T follicular helper cell (primary cell): ENCODE data around the gene GRK1.
"Not testable (repeated sequence)": the region's sequence is repeated elsewhere in the genome, so short reads cannot be mapped to it uniquely, and the experiment has no call there.

Source experiments
- DNase-seq: peaks from one replicate; pipeline ENCODE4 v3.0.0-alpha.2; 2020; ENCODE audit warnings: low read depth
- total RNA-seq, 2 experiments: gene quantifications; one replicate each; lab custom pipeline; 2026; lab: John Stamatoyannopoulos, UW

GRK1 gene
- total RNA-seq, result 0 reads per million in 2 experiments

DNA sequence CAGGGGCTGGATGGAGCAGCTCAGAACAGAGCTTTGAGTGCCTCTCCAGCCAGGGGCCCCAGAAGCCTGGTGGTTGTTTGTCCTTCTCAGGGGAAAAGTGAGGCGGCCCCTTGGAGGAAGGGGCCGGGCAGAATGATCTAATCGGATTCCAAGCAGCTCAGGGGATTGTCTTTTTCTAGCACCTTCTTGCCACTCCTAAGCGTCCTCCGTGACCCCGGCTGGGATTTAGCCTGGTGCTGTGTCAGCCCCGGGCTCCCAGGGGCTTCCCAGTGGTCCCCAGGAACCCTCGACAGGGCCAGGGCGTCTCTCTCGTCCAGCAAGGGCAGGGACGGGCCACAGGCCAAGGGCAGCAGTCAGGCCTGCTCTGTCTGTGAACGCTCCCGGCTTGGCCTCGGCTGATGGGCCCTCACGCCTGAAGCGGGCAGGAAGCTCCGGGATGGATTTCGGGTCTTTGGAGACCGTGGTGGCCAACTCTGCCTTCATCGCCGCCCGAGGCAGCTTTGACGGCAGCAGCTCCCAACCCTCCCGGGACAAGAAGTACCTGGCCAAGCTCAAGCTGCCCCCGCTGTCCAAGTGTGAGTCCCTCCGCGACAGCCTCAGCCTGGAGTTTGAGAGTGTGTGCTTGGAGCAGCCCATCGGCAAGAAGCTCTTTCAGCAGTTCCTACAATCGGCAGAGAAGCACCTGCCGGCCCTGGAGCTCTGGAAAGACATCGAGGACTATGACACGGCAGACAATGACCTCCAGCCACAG, at the start of gene GRK1:
Gene GRK1, plus strand, starts transcription at position 269 of the 751 bp plus-strand sequence. Its CDS starts 168 bp downstream, at position 437.
- no peak for DNase-seq

DNA sequence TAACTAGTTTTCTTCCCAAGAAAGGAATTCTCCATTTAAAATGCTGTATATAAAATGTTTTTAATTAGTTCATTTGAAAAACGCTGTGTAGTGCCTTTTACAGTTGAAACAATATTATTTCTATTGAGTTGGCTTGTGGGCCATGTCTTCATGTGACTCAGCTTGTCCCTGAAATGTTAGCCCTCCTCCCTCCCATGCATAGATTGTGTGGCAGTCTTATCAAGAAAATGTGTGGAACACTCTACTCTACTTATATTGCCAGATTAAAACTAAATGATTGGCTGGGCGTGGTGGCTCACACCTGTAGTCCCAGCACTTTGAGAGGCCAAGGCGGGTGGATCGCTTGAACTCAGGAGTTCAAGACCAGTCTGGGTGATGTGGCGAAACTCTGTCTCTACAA, 49.1 kb upstream of the GRK1 start:
- DNase-seq, result no peak

DNA sequence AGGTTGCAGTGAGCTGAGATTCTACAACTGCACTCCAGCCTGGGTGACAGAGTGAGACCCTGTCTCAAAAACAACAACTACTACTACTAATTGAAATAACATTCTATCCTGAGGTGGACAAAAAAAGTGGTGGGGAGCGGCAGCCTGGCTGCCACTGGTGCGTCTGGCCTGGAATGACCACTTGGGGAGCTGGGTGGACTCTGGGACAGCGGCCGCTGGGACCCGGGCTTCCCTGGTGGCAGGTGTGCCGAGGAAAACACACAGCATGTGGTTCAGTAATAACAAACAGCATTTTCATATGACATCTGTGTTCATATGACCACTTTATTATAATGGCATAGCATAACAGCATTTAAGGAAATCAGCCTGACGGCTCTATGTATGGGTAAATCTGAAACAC, 48.6 kb upstream of the GRK1 start:
- no peak for DNase-seq

DNA sequence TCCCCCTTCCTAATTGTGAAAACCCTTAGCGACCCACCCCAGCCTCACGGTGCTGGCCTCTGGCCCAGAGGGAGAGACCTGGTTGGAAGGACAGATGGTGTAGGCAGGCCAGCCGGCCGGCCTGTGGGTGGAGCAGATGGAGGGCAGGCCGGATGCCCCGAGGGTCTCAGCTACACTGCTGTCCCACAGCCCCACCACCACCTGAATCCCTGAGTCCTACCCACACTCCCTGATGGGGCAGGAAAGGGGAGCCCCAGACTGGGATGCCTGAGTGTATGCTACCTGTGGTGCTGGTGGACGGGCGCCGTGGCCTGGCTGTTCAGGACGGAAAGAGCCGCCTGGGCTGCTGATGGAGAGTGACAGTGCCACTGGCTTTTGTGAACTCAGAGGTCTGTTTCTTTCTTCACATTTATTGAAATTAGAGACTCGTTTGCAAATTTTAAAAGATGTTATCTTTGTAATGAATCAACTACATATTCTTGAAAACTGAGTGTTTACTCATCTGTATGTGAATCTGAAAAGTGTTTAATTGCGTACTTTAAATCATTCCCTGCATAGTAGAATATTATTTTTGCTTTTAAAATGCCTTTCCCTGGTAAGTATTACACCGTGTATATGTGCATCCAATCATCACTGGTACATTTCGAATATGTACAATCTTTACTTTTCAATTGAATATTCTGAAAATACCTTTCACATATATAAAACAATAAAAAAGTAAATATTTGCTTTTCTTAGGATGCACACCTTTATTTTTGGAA, 46.8 kb upstream of the GRK1 start:
- no peak for DNase-seq

DNA sequence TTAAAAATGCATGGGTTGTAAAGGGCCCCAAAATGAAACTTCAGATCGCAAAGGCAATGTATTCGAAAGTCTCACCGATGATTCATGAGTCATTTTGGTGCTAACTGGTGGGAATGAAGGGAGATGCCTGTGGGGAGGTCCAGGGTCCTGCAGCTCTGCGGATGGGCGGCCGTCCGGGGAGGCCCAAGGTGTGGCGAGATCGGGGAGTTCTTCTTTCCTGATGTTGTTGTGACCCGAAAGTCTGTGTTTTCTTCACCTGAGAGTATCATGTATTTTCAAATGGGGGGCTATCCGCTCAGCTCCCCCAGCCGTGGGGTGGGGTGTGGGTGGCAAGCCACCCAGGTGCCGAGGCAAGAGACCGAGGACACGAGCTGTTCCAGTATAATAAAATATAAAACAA, 46.0 kb upstream of the GRK1 start:
- DNase-seq, result no peak

DNA sequence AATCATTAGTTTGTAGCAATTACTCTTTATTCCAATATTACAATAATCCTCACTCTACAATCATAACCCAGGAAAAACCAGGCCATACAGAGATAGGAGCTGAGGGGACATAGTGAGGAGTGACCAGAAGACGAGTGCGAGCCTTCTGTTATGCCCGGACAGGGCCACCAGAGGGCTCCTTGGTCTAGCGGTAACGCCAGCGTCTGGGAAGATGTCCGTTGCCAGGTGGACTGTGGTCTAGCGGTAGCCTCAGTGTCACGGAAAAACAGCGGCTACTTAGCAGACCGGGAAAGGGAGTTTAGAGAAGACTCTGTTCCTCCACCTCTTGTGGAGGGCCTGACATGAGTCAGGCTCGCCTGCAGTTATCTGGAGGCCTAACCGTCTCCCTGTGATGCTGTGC, 45.5 kb upstream of the GRK1 start:
- not testable (repeated sequence) for DNase-seq

DNA sequence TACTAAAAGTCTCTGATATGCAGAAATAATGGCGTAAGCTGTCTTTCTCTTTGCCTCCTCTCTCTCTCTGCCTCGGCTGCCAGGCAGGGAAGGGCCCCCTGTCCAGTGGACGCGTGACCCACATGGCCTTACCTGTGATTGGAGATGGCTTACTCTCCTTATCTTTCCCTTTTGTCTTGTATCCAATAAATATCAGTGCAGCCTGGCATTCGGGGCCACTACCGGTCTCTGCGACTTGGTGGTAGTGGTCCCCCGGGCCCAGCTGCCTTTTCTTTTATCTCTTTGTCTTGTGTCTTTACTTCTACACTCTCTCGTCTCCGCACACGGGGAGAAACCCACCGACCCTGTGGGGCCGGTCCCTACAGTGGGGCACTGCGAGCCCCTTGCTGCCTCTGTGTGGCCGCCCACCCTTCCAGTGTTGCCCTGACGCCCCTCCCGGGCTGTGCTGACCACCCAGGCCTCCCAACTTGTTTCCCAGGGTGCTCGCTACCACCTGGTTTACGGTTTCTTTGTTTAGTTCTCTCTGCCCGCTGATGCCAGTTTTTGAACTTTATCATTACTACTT, 45.0 kb upstream of the GRK1 start:
- not testable (repeated sequence) for DNase-seq

DNA sequence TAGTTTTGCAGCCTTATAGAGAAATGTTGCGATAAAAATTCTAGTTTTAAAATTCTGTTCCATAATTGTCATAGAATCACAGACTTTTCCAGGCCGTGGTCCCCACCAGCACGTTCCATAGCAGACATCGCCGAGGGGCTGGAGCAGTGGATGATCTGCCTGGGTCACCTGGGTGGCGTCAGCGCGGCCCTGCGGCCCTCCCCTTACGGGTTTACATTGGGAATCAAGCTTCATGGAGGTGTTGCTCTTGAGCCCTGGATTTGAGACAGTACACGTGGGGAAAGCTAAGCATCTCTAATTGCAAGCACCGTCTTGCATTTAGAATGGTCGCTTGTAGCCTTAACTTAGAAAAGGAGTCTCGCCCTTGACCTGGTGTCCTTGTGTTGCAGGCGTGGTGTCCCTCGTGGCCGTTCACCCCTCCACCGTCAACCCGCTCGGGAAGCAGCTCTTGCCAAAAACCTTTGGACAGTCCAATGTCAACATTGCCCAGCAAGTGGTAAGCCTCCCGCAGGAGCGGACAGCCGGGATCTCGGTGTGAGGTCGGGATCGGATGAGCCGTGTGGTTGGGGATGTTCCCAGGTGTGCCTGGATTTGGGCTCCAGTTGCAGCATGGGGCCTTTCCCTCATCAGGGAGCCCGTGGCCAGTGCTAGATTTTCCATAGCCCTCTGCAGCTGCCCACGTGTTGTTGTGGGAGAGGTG, 44.1 kb upstream of the GRK1 start:
- no peak for DNase-seq

DNA sequence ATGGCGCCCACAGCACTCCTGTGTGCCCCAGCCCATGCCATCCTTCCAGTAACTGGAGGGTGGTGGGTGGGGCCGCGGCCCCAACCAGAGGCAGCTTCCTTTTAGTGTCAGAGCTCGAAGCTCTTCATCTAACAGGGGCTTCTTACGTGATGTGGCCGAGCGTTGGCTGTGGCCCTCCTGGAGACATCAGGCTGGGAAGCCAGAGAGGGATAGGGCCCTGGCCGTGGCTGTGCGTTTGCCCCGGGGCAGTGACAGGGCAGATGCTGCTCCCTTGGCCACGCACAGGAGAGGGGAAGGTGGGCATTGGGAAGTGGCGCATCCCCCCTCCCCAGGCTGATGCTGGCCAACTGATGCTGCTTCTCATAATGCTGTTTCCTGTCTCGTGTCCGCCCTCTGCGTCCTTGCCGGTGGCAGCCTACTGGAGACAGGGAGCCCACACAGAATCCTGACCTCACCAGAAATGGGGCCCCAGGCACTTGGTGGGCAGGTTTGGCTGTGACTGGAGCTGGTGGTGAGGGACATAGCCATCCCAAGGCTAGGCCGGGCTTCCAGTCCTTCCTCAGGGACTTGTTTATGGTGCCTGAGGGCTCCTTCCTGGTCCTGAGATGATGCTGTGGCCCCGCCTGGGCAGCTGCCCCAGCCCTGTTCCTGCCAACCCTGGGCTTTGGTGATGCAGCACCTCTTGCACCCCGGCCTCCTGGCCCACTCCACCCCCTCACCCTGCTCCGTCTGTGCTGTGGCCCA, 43.4 kb upstream of the GRK1 start:
- DNase-seq, result no peak

DNA sequence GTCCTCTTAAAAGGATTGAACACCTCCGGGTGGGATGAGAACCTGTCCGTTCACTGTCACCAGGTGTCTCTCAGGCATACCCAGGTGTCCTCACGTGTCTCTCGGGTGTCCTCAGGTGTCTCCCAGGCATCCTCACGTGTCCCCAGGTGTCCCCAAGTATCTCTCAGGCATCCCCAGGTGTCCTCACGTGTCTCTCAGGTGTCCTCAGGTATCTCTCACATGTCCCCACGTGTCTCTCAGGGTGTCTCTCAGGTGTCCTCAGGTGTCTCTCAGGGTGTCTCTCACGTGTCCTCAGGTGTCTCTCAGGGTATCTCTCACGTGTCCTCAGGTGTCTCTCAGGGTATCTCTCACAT, 42.8 kb upstream of the GRK1 start:
- no peak for DNase-seq

DNA sequence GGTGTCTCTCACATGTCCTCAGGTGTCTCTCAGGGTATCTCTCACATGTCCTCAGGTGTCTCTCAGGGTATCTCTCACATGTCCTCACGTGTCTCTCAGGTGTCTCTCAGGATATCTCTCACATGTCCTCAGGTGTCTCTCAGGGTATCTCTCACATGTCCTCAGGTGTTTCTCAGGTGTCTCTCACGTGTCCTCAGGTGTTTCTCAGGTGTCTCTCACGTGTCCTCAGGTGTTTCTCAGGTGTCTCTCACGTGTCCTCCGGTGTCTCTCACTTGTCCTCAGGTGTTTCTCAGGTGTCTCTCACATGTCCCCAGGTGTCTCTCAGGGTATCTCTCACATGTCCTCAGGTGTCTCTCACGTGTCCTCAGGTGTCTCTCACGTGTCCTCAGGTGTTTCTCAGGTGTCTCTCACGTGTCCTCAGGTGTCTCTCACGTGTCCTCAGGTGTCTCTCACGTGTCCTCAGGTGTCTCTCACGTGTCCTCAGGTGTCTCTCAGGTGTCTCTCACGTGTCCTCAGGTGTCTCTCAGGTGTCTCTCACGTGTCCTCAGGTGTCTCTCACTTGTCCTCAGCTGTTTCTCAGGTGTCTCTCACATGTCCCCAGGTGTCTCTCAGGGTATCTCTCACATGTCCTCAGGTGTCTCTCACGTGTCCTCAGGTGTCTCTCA, 42.2 kb upstream of the GRK1 start:
- DNase-seq, result not testable (repeated sequence)

DNA sequence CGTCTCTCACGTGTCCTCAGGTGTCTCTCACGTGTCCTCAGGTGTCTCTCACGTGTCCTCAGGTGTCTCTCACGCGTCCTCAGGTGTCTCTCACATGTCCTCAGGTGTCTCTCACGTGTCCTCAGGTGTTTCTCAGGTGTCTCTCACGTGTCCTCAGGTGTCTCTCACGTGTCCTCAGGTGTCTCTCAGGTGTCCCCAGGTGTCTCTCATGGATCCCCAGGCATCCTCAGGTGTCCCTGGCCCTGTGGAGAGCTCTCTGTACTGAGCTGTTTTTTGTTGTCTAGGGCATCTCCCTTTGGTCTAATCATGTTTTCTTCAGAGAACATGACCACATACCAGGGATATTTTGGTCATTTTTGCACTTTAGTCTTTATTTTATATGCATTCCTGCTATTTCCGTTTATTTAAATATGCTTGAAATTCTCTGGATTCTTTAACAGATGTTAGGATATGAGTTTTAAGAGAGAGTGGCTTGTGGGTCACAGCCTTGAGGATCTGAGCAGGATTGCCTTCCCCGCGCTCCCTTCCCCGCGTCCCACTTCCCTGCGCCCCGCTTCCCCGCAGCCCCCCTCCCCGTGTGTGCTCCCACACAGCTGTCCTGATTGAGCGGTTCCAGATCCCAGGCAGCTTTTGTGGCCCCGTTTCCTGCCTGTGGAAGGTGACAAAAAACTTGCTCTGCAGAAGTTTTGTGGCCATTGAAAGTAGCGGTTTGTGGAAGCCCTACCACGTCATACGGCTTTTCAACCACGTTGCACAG, 40.9 kb upstream of the GRK1 start:
- no peak for DNase-seq

DNA sequence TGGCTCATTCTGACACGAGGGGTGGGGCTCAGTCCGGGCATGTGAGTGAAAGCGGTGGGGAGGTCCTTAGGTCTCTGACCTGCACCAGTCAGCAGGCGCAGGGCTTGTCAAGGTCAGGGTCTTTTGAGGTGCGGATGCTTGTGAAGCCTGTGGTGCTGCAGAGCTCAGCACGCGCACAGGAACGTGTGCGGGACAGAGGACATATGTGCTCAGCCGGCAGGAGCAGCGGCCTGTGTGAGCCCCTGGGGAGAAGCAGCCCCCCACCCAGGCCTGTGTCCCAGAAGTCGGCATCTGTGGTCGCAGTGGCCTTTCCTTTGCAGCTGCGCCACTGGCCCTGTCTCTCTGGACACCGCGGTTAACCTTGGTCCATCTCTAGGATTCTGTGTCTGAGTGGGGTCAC, 39.9 kb upstream of the GRK1 start:
- DNase-seq, result no peak

DNA sequence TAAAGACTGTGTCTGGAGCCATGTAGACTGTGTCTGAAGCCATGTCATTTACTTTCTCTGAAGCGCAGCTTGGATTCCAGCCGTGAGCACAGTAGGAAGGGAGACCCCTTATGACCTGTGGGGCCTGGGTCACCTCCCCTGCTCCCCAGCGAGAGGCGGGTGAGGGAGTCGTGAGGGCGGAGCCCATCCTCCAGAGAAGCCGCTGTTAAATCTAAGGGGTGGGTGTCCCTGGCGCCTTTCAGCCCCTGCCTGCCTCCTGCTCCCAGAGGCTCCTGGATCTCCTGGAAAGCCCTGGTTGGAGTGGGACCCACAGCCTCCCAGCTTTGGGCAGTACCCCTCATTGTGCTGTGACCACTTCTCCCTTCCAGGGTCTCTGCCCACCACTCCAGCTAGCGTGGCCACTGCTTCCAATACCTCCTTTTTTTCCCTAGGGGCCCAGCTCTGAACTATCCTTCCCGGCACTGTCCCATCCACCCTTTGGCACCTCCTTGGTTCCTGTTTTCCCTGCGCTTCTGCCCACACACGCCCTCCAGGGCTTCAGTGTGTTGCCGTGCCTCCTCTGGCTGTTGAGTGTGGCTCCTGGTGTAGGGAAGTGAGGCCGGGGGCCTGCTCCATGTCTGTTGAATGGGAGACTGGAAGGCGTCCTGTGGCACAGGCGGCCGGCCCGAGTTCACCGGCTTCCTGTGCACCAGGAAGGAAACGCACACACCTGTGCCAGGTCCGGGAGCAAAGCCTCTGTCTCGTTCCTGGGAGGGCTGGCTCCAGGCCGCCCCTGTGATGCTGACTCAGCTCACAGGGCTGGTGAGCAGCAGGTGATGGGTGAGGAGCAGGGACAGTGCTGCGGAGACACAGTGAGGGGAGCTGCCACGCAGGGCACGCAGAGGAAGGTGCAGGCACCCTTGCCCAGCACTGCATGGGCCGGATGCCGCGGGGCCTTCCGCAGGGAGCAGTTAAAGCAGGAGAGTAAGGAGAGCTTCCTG, 38.4 kb upstream of the GRK1 start:
- DNase-seq, result no peak

DNA sequence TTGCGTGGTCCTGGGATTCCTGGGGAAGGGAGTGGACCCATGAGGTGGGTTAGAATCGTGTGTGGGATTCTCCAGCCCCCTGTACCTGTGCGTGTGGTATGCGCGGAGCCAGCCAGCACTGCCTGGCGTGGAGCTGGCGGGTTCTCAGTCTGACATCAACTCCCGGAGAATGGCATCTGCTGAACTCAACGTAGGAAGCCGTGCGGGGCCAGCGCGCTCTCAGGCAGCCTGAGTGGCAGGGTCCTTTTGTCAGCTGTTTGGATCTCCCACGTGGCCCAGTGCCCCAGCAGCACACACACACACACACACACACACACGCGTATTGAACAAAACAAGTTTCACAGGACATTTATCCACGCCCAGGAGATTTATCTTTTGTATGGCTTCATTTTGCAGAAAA, 37.2 kb upstream of the GRK1 start:
- DNase-seq, result no peak

DNA sequence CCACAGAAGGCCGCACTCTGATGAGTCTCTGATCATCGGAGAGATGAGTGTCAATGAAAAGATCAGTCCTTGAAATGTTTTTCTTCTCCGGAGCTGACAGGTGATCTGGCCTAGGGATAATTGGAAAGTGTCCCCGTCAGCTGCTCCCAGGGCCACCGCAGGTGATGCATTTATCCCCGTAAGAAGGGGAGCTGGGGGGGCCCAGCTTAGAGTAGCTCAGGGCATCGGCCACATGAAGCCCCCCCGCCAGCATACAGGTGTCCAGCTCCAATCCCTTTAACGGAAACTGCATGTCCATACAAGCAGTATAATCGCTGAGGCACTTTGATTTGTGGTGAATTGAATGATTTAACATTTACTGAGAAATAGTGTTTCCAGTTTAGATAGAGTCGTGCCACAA, 36.7 kb upstream of the GRK1 start:
- no peak for DNase-seq

DNA sequence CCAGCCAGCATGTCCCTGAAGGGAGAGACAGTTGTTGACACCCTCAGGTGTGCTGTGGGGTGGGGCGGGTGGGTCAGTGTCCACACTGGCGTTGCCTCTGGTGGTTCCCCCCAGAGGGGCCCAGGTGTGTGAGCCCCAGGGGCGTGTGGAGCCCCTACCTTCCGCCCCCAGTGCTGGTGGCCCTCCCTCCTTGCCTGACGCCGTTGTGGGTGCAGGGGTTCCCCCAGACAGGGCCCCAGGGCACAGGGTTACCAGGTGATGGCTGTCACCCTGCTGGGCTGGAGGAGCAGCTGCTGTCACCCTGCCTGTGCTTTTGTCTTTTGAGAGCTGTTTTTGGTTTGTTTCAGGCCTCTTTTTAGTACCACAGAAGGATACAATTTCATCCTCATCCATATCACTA, 36.2 kb upstream of the GRK1 start:
- no peak for DNase-seq

DNA sequence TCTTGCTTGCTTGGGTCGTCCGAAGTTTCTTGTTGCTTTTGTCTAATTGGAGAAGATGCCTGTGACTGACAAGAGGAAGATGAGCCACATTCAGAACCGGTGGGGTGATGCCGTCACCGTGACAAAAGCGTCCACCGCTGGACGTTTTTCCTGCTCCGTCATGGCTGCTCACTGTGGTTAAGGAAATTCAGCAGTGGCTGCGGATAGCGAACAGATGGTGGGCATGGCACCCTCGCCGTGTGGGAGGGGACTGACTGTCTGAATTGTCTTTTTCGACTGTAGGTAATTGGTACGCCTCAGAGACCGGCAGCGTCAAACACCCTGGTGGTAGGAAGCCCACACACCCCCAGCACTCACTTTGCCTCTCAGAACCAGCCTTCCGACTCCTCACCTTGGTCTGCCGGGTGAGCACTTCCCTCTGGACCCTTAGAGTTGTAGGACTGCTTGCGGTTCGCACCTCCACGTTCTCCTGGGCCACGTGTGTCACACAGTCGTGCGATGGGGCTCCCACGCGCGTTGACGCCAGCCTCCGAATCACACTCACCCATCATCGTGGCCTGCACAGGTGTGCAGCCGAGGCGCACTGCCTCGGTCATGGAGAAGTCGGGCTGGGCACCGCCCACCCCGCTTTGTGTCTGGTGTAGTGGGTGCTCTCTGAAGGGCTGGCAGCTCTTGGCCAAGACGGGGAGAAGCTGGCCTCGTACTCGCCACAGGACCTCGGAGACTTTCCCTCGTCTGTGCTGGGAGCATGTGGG, 35.5 kb upstream of the GRK1 start:
- no peak for DNase-seq
